Heart left ventricle (tissue), 16 donors: ENCODE results near the gene MMP17. TPM values are rescaled to one million over a fixed set of nuclear protein-coding genes. Genes with fewer than 3 reads are reported as not detected.
"Not testable (repeated sequence)": the region's sequence is repeated elsewhere in the genome, so short reads cannot be mapped to it uniquely, and the experiment has no call there.

Experiments
- ATAC-seq, 4 donors: fragments of 200-7000 bp; cut with Tn5 transposase; one replicate each; pipeline ENCODE4 v1.9.1; 2020 to 2022; ENCODE audit warnings: moderate library complexity in 4 of 4, mild to moderate bottlenecking in 3 of 4, moderate number of reproducible peaks in 1 of 4
- DNase-seq, 5 donors: peaks; one replicate each; pipeline ENCODE4 v3.0.0-alpha.2; 2020
- H3K27ac ChIP-seq, 12 donors: fragments of 200-600 bp; sonication (generic) in 4 of 12; one replicate each; pipeline versions ENCODE4 v1.5.0 to v1.8.0; 2016 to 2022; ENCODE audit warnings: mild to moderate bottlenecking in 2 of 12
- H3K27me3 ChIP-seq, 9 donors: fragments of 200-600 bp; sonication (generic) in 2 of 9; one replicate each; pipeline versions ENCODE4 v1.5.1 to v1.8.0; 2016 to 2022; ENCODE audit warnings: mild to moderate bottlenecking in 3 of 9
- H3K36me3 ChIP-seq, 9 donors: fragments of 200-600 bp; sonication (generic) in 2 of 9; one replicate each; pipeline versions ENCODE4 v1.5.0 to v1.8.0; 2018 to 2022; ENCODE audit warnings: mild to moderate bottlenecking in 2 of 9
- H3K4me1 ChIP-seq, 12 donors: fragments of 200-600 bp; sonication (generic) in 4 of 12; one replicate each; pipeline versions ENCODE4 v1.5.0 to v1.8.0; 2016 to 2022; ENCODE audit warnings: mild to moderate bottlenecking in 3 of 12
- H3K4me3 ChIP-seq, 12 donors: fragments of 200-600 bp; sonication (generic) in 4 of 12; one replicate each; pipeline versions ENCODE4 v1.5.0 to v1.8.0; 2017 to 2022; ENCODE audit warnings: mild to moderate bottlenecking in 9 of 12, moderate library complexity in 4 of 12
- H3K9me3 ChIP-seq, 12 donors: fragments of 200-600 bp; sonication (generic) in 4 of 12; one replicate each; pipeline versions ENCODE4 v1.5.0 to v1.8.0; 2016 to 2022; ENCODE audit warnings: mild to moderate bottlenecking in 1 of 12
- POLR2A ChIP-seq, 2 donors: fragments of 450-650 bp; IDR thresholded peaks; one replicate each; pipeline ENCODE4 v1.6.1; 2017; ENCODE audit warnings: antibody characterized with exemption in 2 of 2, mild to moderate bottlenecking in 2 of 2, moderate library complexity in 2 of 2
- WGBS, 4 donors: extraction: QIAGEN DNeasy Blood & Tissue Kit in 2 of 4; methylation state at CpG; one replicate each; pipeline versions ENCODE4 v1.1.5 to v1.1.7; 2013 to 2018; 5-methylcytosine and 5-hydroxymethylcytosine counted together
- intact Hi-C, 10 donors: fragments of 100-400 bp; cut with DNase I; formaldehyde crosslinking; loops; one replicate each; pipeline versions ENCODE4 v1.11.1 to v1.14.2; 2022
- polyA plus RNA-seq, 2 donors: library from polyadenylated mRNA; stranded (reverse); fragments of 200-250 nt; gene quantifications; one replicate each; pipeline ENCODE4 v1.2.3, GENCODE V29; 2013
- total RNA-seq, 9 donors: library from RNA; depleted of rRNA in 2 of 9; stranded (reverse); fragments of >200 nt in 2 of 9; fragmentation: NEBNext Ultra II Directional in 3 of 9; extraction: Animal tissue kit (Norgen Biotek cat#: 25700) in 3 of 9; gene quantifications; one replicate each; pipeline versions ENCODE4 v1.1.0 to v1.2.4, GENCODE V29; 2016 to 2023
- TF ChIP-seq, protein P1 (sequence below), 12 donors: fragments of 200-600 bp; sonication (generic) in 4 of 12; IDR thresholded peaks; one replicate each; pipeline versions ENCODE4 v1.5.0 to v1.8.0; 2018 to 2022; ENCODE audit warnings: antibody characterized with exemption in 12 of 12, mild to moderate bottlenecking in 5 of 12
- donor health status: ischemic (EF 13 %, LVEDD 7.1; RV severe dilation, severe dysfunction).
- donor health status: healthy with polysubstance abuse.
- donor health status: DM: no; HTN: yes; CAD: no.
- donor health status: DM: no; HTN: no; CAD: no.
- donor health status: ischemic (EF 25% LVEDD 6.9; RV normal size, moderate dysfunction).
- donor health status: ischemic (EF 25% LVEDD 5.7; RV mildly dilated, moderate dysfunction).
- donor health status: healthy.
- donor health status: DM: yes; HTN: yes; CAD: no.
- donor health status: ischemic (EF 35%, LVEDD 5.7; RV mildly dilated, moderate dysfunction).
- donor health status: nonischemic (EF 11% LVEDD 7.7; RV severe dilation, severe dysfunction).
- donor health status: DM: yes; HTN: yes; CAD: no.
- donor health status: PGD.
- donor health status: ischemic (EF 29% LVEDD 5.4; RV normal size, mild dysfunction).
- donor health status: nonischemic (EF 23%, LVEDD 6.1; RV moderate dilation, normal function).

Gene MMP17
- total and polyA plus RNA-seq, 11 donors: 0.28 to 2.1 (median 1.2) TPM

DNA sequence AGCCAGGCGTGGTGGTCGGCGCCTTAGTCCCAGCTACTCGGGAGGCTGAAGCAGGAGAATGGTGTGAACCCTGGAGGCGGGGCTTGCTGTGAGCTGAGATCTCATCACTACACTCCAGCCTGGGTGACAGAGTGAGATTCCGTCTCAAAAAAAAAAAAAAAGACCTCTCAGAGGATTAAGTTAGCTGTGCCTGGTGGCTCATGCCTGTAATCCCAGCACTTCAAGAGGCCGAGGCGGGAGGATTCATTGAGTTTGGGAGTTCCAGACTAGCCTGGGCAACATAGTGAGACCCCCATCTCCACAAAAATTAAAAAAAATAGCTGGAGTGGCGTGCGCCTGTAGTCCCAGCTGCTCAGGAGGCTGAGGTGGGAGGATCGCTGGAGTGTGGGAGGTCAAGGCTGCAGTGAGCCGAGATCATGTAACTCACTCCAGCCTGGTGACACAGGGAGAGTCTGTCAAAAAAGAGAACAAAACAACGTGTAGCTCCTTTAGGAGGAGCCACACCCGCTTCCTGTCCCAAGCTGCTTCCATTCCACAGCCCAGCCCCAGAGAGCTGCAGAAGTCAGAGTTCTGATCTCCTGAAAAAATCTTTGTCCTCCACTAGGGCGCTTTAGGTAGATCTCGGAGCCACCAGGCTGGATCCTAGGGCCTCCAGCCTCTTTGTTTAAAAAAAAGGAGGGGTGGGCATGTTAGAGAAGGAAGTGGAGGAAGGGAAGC, 54.8 kb downstream of the MMP17 start:
- no peak overlapping the region for H3K27ac ChIP-seq
- no peaks in the 10 kb centered on the region for H3K36me3 ChIP-seq
- WGBS, 4 donors: 79 to 85% (median 83%) methylated on average over 16 of the region's 16 CpGs
- H3K9me3 ChIP-seq: peaks cover 0 to 8% (median 2%) of the 10 kb centered on the region in 12 donors
- intact Hi-C loops: no loop called here
- ATAC-seq: peak in 1 of 4 donors; percentile 48
- H3K4me3 ChIP-seq: no peak overlapping the region
- no peak for DNase-seq
- no peak for TF ChIP-seq POLR2A (IDR thresholded peaks at IDR 0.05)
- TF ChIP-seq, protein P1, sequence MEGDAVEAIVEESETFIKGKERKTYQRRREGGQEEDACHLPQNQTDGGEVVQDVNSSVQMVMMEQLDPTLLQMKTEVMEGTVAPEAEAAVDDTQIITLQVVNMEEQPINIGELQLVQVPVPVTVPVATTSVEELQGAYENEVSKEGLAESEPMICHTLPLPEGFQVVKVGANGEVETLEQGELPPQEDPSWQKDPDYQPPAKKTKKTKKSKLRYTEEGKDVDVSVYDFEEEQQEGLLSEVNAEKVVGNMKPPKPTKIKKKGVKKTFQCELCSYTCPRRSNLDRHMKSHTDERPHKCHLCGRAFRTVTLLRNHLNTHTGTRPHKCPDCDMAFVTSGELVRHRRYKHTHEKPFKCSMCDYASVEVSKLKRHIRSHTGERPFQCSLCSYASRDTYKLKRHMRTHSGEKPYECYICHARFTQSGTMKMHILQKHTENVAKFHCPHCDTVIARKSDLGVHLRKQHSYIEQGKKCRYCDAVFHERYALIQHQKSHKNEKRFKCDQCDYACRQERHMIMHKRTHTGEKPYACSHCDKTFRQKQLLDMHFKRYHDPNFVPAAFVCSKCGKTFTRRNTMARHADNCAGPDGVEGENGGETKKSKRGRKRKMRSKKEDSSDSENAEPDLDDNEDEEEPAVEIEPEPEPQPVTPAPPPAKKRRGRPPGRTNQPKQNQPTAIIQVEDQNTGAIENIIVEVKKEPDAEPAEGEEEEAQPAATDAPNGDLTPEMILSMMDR (IDR thresholded peaks at IDR 0.05): no peak
- H3K4me1 ChIP-seq: peaks cover 0 to 25% (median 0%) of the 10 kb centered on the region in 12 donors
- H3K27me3 ChIP-seq: peaks cover 0 to 4% (median 0%) of the 10 kb centered on the region in 9 donors

DNA sequence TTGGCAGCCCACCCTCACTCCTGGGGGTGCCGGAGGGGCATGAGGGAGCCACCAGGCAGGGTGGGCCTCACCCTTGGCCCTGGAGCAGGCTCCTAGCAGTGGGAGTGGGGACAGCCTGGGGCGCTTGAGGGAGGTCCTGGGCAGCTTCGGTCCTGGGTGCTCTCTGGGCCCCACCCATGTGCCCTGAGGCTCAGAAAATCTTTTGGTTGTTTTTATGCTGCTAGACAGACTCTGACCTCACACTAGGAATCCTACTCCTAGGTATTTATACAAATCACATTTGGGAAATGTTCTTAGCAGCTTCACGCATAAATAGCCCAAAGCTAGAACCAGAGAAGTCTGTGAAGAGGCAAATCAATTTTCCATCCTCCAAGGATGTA, 55.3 kb downstream of the MMP17 start:
- H3K4me1 ChIP-seq: peaks cover 0 to 20% (median 0%) of the 10 kb centered on the region in 12 donors
- WGBS, 4 donors: 86 to 96% (median 90%) methylated on average over 3 to 4 of the region's 4 CpGs
- H3K4me3 ChIP-seq: no peak overlapping the region
- DNase-seq (no peak), ATAC-seq (no peak)
- H3K36me3 ChIP-seq: no peaks in the 10 kb centered on the region
- intact Hi-C loops: no loop called here
- H3K27ac ChIP-seq: no peak overlapping the region
- TF ChIP-seq, protein P1 (IDR thresholded peaks at IDR 0.05): no peak
- no peak for TF ChIP-seq POLR2A (IDR thresholded peaks at IDR 0.05)
- H3K27me3 ChIP-seq: peaks cover 0 to 4% (median 0%) of the 10 kb centered on the region in 9 donors
- peaks cover 0 to 8% (median 2%) of the 10 kb centered on the region in 12 donors for H3K9me3 ChIP-seq

DNA sequence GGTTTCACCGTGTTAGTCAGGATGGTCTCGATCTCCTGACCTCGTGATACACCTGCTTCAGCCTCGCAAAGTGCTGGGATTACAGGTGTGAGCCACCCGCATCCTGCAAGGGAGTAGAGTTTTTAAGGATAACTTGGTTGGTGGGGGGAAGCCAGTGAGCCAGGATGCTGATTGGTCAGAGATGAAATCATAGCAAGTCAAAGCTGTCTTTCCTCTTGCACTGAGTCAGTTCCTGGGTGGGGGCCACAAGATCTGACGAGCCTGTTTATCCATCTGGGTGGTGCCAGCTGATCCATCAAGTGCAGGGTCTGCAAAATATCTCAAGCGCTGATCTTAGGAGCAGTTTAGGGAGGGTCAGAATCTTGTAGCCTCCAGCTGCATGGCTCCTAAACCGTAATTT, 56.9 kb downstream of the MMP17 start:
- H3K9me3 ChIP-seq, DNase-seq, H3K36me3 ChIP-seq, H3K27ac ChIP-seq, H3K27me3 ChIP-seq, H3K4me1 ChIP-seq, intact Hi-C loops, ATAC-seq, H3K4me3 ChIP-seq: not testable (repeated sequence)
- 90 to 93% (median 91%) methylated on average over 7 to 8 of the region's 8 CpGs for WGBS, 4 donors

DNA sequence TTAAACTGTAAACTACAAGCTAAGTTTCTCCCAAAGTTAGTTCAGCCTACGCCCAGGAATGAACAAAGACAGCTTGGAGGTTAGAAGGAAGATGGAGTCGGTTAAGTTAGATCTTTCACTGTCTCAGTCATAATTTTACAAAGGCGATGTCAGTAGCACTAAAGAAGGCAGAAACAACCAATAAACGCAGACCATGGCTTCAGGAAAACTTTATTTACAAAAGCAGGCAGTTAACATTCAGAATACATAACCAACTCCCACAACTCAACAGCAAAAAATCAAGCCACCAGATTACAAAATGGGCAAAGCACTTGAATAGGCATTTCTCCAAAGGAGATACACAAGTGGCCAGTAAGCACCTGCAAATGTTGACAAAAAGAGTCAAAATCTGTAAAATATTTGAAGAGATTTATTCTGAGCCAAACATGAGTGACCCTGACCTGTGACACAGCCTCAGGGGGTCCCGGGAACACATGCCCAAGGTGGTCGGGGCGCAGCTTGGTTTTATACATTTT, 57.4 kb downstream of the MMP17 start:
- ATAC-seq (no peak), DNase-seq (no peak)
- peaks cover 0 to 4% (median 0%) of the 10 kb centered on the region in 9 donors for H3K27me3 ChIP-seq
- TF ChIP-seq, protein P1 (IDR thresholded peaks at IDR 0.05): no peak
- no peak for TF ChIP-seq POLR2A (IDR thresholded peaks at IDR 0.05)
- H3K4me1 ChIP-seq: peaks cover 0 to 9% (median 0%) of the 10 kb centered on the region in 12 donors
- H3K4me3 ChIP-seq: no peak overlapping the region
- peaks cover 0 to 8% (median 2%) of the 10 kb centered on the region in 12 donors for H3K9me3 ChIP-seq
- H3K27ac ChIP-seq: no peak overlapping the region
- 93 to 95% (median 94%) methylated on average over 7 of the region's 7 CpGs for WGBS, 4 donors
- intact Hi-C loops: no loop called here
- H3K36me3 ChIP-seq: no peaks in the 10 kb centered on the region

DNA sequence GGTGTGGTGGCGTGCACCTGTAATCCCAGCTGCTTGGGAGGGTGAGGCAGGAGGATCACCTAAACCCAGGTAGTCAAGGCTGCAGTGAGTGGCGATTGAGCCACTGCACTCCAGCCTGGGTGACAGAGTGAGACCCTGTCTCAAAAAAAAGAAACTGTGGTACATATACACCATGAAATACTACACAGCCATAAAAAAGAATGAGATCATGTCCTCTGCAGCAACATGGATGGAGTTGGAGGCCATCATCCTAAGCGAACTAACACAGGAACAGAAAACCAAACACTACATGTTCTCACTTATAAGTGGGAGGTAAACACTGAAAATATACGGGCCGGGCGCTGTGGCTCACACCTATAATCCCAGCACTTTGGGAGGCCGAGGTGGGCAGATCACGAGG, 63.5 kb downstream of the MMP17 start:
- H3K27ac ChIP-seq, ATAC-seq, H3K36me3 ChIP-seq, H3K4me3 ChIP-seq, DNase-seq, H3K27me3 ChIP-seq, H3K9me3 ChIP-seq: not testable (repeated sequence)
- H3K4me1 ChIP-seq: peaks cover 0 to 19% (median 9%) of the 10 kb centered on the region in 12 donors
- intact Hi-C loops: loop anchor here in 1 of 10 donors (5.0 kb wide), 1 partner anchor 41 kb away; no protein-coding TSS in a partner anchor
- 84 to 85% (median 85%) methylated on average over 8 of the region's 8 CpGs for WGBS, 4 donors
